ENCODE data around the gene TSPO2. TPM values are rescaled to one million over a fixed set of nuclear protein-coding genes. Genes with fewer than 3 reads are reported as not detected.

The TSPO2 gene
- total and polyA plus RNA-seq, 2 of the 13 experiments (the other 11 are each of a cell fraction or from before 2014, with no cell fraction given) = 0.55 TPM; not detected in 1

- TF ChIP-seq MAFK (conservative IDR thresholded peaks at IDR 0.05 in 1 of 2, IDR thresholded peaks at IDR 0.05 in 1 of 2; ENCODE audit: low read length in 2 of 2) (no peak), ZNF10 (CRISPR knock-in tag; IDR thresholded peaks at IDR 0.05; ENCODE audit: borderline replicate concordance, low read depth) (no peak), ZNF496 (CRISPR knock-in tag; IDR thresholded peaks at IDR 0.05; ENCODE audit: insufficient replicate concordance) (no peak), ZNF883 (CRISPR knock-in tag; IDR thresholded peaks at IDR 0.05; ENCODE audit: not compliant biosample characterization) (no peak), ZNF704 (CRISPR knock-in tag; IDR thresholded peaks at IDR 0.05; ENCODE audit: borderline replicate concordance) (no peak), PAWR (CRISPR knock-in tag; IDR thresholded peaks at IDR 0.05; ENCODE audit: borderline replicate concordance) (no peak), TFDP1 (CRISPR knock-in tag; IDR thresholded peaks at IDR 0.05; ENCODE audit: borderline replicate concordance) (peak; percentile 11; the same call in 1 of the 2 replicates), ZNF629 (CRISPR knock-in tag; conservative IDR thresholded peaks at IDR 0.05) (no peak), ZNF577 (CRISPR knock-in tag; IDR thresholded peaks at IDR 0.05; ENCODE audit: borderline replicate concordance, low read depth) (no peak), ZKSCAN1 (IDR thresholded peaks at IDR 0.05; ENCODE audit: low read length) (no peak), FOSL1 (CRISPR knock-in tag; IDR thresholded peaks at IDR 0.05; ENCODE audit: borderline replicate concordance) (no peak), EHMT2 (IDR thresholded peaks at IDR 0.05; ENCODE audit: borderline replicate concordance, low read depth, low read length) (no peak), KLF12 (CRISPR knock-in tag; IDR thresholded peaks at IDR 0.05; ENCODE audit: borderline replicate concordance) (no peak), TEAD3 (CRISPR knock-in tag; optimal IDR thresholded peaks at IDR 0.05; ENCODE audit: borderline replicate concordance) (peak; percentile 41), ZNF740 (CRISPR knock-in tag; IDR thresholded peaks at IDR 0.05) (no peak), ZNF558 (CRISPR knock-in tag; IDR thresholded peaks at IDR 0.05; ENCODE audit: borderline replicate concordance) (no peak), IRF9 (CRISPR knock-in tag; IDR thresholded peaks at IDR 0.05; ENCODE audit: borderline replicate concordance) (no peak), ZNF543 (CRISPR knock-in tag; IDR thresholded peaks at IDR 0.05) (no peak), ARID4A (CRISPR knock-in tag; IDR thresholded peaks at IDR 0.05; ENCODE audit: borderline replicate concordance) (no peak), ZNF891 (CRISPR knock-in tag; IDR thresholded peaks at IDR 0.05) (no peak), ZFP82 (CRISPR knock-in tag; IDR thresholded peaks at IDR 0.05; ENCODE audit: borderline replicate concordance) (no peak)
Observed at GRCh38 chr6:40999569-40999968, 42.7 kb upstream of the TSPO2 start (continued).

Data from HepG2 (cell line).